Measurements from ENCODE around the gene MARCHF9. TPM values are rescaled to one million over a fixed set of nuclear protein-coding genes. Genes with fewer than 3 reads are reported as not detected.
"Not testable (repeated sequence)": the region's sequence is repeated elsewhere in the genome, so short reads cannot be mapped to it uniquely, and the experiment has no call there.

The MARCHF9 gene
- polyA plus RNA-seq, 1 donor from 2014 or later: 11.9 TPM

GRCh38 chr12:57720606-57721595, 34.0 kb upstream of the MARCHF9 start:
- peaks cover 6% of the 10 kb centered on the region for H3K36me3 Mint-ChIP-seq
- peak overlapping the region in 1 of 3 donors; percentile 87 for H3K27ac Mint-ChIP-seq
- no peaks in the 10 kb centered on the region for H3K27me3 Mint-ChIP-seq
- no peaks in the 10 kb centered on the region for H3K9me3 Mint-ChIP-seq
- H3K4me3 Mint-ChIP-seq: no peak overlapping the region
- H3K4me1 Mint-ChIP-seq: peaks cover 10 to 15% (median 15%) of the 10 kb centered on the region in 3 donors

- not testable (repeated sequence) for H3K36me3 Mint-ChIP-seq, H3K4me3 Mint-ChIP-seq, H3K9me3 Mint-ChIP-seq, H3K27me3 Mint-ChIP-seq, H3K27ac Mint-ChIP-seq
- H3K4me1 Mint-ChIP-seq: peaks cover 10 to 15% (median 14%) of the 10 kb centered on the region in 3 donors
Observed at GRCh38 chr12:57721846-57722608, 32.9 kb upstream of the MARCHF9 start.

DNA sequence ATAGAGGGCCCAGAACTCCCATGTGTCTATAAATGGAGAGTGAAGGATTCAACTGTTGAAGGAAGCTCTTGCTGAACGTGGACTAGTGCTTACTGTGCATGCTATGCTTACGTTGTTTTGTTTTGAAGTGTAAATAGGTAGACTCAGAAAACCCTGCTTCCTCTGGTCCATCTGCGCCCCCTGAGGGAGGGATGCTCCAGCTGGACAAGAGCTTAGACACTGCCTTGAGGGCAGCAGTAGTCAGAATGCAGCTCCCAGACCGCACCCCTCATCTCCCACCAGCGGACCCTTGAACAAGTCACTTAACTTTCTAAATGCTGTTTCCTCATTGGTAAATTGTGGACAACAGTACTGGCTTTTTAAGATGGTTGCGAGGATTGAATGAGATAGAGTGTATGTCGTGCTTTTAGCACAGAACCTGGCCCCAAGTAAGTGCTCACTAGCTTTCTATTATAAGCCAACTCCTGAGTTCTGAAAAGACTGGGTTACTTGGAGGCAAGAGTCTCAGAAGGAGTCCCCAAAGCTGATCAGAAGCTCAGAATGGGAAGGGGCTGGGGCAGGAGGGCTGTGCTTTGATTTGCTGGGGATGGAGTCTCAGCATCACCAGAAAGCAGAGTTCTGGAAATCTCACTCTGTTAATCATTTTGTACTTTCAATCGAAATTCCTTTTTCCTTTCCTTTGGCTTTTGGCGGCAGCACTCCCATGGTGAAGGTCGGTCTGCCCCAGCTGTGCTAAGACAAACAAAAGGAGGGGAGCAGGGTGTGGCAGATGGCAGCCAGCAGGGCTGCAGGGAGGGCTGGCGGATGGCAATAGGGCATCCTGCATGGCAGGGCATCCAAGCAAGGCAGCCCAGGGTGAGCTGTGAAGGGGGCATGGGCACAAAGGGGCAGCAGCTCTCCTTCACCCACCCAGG, 31.9 kb upstream of the MARCHF9 start:
- Mint-ChIP-seq H3K27me3 (no peaks in the 10 kb centered on the region), H3K4me1 (peaks cover 10 to 15% (median 14%) of the 10 kb centered on the region in 3 donors), H3K27ac (peak overlapping the region in 1 of 3 donors; percentile 74), H3K9me3 (no peaks in the 10 kb centered on the region), H3K4me3 (no peak overlapping the region), H3K36me3 (peaks cover 9% of the 10 kb centered on the region)

GRCh38 chr12:57723630-57723962, 31.3 kb upstream of the MARCHF9 start:
- Mint-ChIP-seq H3K36me3 (peaks cover 6% of the 10 kb centered on the region), H3K27ac (peak overlapping the region in 2 of 3 donors; percentile 31 to 74), H3K27me3 (no peaks in the 10 kb centered on the region), H3K9me3 (no peaks in the 10 kb centered on the region), H3K4me3 (no peak overlapping the region), H3K4me1 (peaks cover 13 to 15% (median 14%) of the 10 kb centered on the region in 3 donors)

- Mint-ChIP-seq H3K36me3 (peaks cover 6% of the 10 kb centered on the region), H3K4me3 (peak overlapping the region in 1 of 4 donors; percentile 6)
Observed at GRCh38 chr12:57724003-57724935, 30.6 kb upstream of the MARCHF9 start.

DNA sequence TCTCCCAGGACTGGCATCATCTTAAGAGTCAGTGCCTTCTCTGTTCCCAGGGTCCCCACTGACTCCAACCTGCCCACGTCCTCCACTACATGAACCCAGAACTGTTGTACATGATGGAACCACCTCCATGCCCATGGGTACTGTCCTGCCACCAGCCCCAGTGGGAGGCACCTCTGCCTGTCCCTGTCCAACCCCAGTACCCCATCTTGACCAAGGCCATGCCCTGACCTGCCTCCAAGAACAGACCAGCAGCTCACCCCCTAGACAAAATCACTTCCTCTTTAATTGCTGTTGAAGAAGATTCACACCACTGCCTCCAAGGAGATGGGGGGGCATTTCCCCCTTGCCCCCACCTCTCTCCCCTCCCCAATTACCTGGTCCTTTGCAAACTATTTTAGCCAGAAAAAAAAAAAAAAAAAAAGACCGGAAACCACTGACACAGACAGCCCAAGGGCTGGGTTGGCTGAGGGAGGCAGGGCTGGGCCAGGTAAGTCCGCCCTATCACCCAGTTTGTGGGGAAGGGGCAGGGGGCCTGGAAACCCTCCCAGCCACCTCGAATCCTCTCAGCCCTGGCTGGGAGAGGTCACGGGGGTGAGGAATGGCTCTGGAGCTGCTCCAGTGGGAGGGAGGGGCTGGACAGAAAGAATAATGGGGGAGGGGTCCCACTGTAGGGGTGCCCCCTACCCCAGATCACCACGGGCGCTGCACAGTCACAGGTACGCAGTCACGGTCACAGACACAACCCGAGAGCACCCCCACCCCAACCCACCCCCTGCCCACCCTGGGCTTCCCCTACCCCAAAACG, 29.8 kb upstream of the MARCHF9 start:
- Mint-ChIP-seq H3K27ac (peak overlapping the region; percentile 44 to 73 (median 59)), H3K9me3 (no peaks in the 10 kb centered on the region), H3K27me3 (no peaks in the 10 kb centered on the region), H3K4me1 (peaks cover 8 to 16% (median 15%) of the 10 kb centered on the region in 3 donors), H3K36me3 (peaks cover 6% of the 10 kb centered on the region), H3K4me3 (peak overlapping the region in 3 of 4 donors; percentile 6 to 79 (median 72))

More at GRCh38 chr12:57724003-57724935, 30.6 kb upstream of the MARCHF9 start:
- H3K27ac Mint-ChIP-seq: peak overlapping the region; percentile 44 to 73 (median 59)
- no peaks in the 10 kb centered on the region for H3K27me3 Mint-ChIP-seq
- peaks cover 13 to 15% (median 15%) of the 10 kb centered on the region in 3 donors for H3K4me1 Mint-ChIP-seq
- no peaks in the 10 kb centered on the region for H3K9me3 Mint-ChIP-seq

DNA sequence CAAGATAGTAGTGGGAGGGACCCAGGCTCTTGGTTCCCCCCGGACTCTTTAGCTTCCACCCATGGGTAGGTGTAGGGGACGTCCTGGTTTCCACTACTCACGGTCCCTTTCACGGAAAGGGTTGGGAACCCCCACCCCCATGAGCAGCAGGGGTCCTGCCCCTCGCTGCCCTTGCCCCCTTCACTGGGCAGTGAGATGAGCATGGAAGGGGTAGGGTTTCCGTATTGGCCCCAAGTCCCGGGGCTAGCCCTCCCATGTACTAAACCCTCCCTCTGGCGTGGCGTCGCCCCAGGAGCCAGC, 29.1 kb upstream of the MARCHF9 start:
- Mint-ChIP-seq H3K27me3 (no peaks in the 10 kb centered on the region), H3K36me3 (peaks cover 6% of the 10 kb centered on the region), H3K27ac (no peak overlapping the region), H3K4me3 (peak overlapping the region in 1 of 4 donors; percentile 45), H3K9me3 (no peaks in the 10 kb centered on the region), H3K4me1 (peaks cover 8 to 16% (median 15%) of the 10 kb centered on the region in 3 donors)

- Mint-ChIP-seq H3K9me3 (no peaks in the 10 kb centered on the region), H3K4me3 (peak overlapping the region in 2 of 4 donors; percentile 54 to 90), H3K4me1 (peaks cover 8 to 16% (median 15%) of the 10 kb centered on the region in 3 donors), H3K27ac (no peak overlapping the region), H3K27me3 (no peaks in the 10 kb centered on the region), H3K36me3 (peaks cover 6% of the 10 kb centered on the region)
Observed at GRCh38 chr12:57726151-57726883, 28.6 kb upstream of the MARCHF9 start.

DNA sequence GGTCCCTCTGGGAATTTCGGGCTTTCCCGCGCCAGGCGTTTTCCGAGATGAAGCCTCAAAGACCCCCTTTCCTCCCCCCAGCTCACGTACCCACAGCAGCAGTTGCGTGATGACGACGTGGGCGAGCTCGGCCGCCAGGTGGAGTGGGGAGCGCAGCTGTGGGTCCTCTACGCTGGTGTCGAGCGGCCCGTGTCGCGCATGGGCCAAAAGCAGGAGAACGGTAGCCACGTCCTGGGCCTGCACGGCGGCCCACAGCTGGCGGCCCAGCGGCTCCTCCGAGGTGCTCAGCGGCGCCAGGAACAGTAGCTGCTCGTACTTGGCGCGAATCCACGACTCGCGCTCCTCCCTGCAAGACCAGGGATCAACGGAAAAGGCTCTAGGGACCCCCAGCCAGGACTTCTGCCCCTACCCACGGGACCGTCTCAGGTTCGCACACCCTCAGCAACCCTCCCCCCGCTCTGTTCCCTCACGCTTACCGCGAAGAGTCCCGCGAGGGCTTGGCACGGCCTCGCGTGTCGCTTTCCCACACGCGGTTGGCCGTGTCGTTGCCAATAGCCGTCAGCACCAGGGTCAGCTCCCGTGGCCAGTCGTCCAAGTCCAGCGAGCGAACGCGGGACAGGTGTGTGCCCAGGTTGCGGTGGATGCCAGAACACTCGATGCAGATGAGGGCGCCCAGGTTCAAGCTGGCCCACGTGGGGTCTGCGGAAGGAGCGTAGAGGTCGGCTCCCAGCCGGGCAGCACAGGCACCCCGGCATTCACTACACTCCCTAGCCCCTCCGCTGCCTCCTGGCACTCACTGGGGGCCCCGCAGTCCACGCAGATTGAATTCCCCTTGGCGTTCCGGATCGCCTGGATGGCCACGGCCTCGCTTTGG, 27.8 kb upstream of the MARCHF9 start:
- Mint-ChIP-seq H3K4me3 (no peak overlapping the region), H3K4me1 (peaks cover 8 to 16% (median 15%) of the 10 kb centered on the region in 3 donors), H3K27me3 (no peaks in the 10 kb centered on the region), H3K27ac (no peak overlapping the region), H3K36me3 (peaks cover 4% of the 10 kb centered on the region), H3K9me3 (no peaks in the 10 kb centered on the region)

- Mint-ChIP-seq H3K27ac (no peak overlapping the region), H3K36me3 (peaks cover 4% of the 10 kb centered on the region)
Observed at GRCh38 chr12:57727758-57728395, 27.0 kb upstream of the MARCHF9 start.

GRCh38 chr12:57729321-57729844, 25.5 kb upstream of the MARCHF9 start:
- H3K4me3 Mint-ChIP-seq: no peak overlapping the region
- H3K27ac Mint-ChIP-seq: peak overlapping the region in 1 of 3 donors; percentile 71
- no peaks in the 10 kb centered on the region for H3K27me3 Mint-ChIP-seq
- H3K4me1 Mint-ChIP-seq: peaks cover 5 to 14% (median 8%) of the 10 kb centered on the region in 3 donors
- H3K9me3 Mint-ChIP-seq: no peaks in the 10 kb centered on the region
- H3K36me3 Mint-ChIP-seq: peaks cover 6% of the 10 kb centered on the region

More at GRCh38 chr12:57727758-57728395, 27.0 kb upstream of the MARCHF9 start:
- H3K4me1 Mint-ChIP-seq: peaks cover 8 to 16% (median 12%) of the 10 kb centered on the region in 3 donors
- peak overlapping the region in 1 of 4 donors; percentile 57 for H3K4me3 Mint-ChIP-seq
- H3K9me3 Mint-ChIP-seq: no peaks in the 10 kb centered on the region
- H3K27me3 Mint-ChIP-seq: no peaks in the 10 kb centered on the region
